ENCODE data around the gene HCFC1R1.

Gene HCFC1R1

GRCh38 chr16:3051009-3051408, 27.3 kb upstream of the HCFC1R1 start:
- no peak for TF ChIP-seq POLR2A (IDR thresholded peaks at IDR 0.05; ENCODE audit: low read length)
- no peak for TF ChIP-seq GATA1 (IDR thresholded peaks at IDR 0.05; ENCODE audit: low read depth, low read length)
- no peak for DNase-seq

DNA sequence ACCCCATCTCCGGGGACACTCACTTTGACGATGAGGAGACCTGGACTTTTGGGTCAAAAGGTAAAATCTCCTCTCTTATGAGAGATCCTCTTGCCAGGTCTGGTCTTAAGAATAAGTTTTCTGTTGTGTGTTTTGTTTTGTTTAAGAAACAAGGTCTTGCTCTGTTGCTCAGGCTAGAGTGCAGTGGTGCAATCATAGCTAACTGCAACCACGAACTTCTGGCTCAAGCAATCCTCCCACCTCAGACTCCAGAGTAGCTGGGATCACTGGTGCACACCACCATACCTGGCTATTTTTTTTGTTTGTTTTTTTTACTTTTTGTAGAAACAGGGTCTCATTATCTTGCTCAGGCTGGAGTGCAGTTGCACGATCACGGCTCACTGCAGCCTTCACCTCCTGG, 26.7 kb upstream of the HCFC1R1 start:
- DNase-seq, result no peak
- TF ChIP-seq GATA1 (IDR thresholded peaks at IDR 0.05; ENCODE audit: low read depth, low read length) (no peak), POLR2A (IDR thresholded peaks at IDR 0.05; ENCODE audit: low read length) (no peak)

- TF ChIP-seq GATA1 (IDR thresholded peaks at IDR 0.05; ENCODE audit: low read depth, low read length), result no peak
- DNase-seq, result no peak
Measured at GRCh38 chr16:3049921-3050481, 26.3 kb upstream of the HCFC1R1 start.

DNA sequence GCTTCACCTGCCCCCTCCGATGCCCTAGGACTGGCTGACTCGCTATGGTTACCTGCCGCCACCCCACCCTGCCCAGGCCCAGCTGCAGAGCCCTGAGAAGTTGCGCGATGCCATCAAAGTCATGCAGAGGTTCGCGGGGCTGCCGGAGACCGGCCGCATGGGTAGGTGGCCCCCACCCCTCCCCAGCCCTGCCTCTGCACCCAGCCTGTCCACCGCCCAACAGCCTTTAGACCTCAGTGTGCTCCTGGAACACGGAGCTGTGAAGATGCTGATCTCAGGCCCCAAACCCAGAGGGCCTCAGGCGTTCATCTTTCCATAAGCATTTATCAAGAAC, 23.6 kb upstream of the HCFC1R1 start:
- no peak for DNase-seq

GRCh38 chr16:3046641-3047386, 23.1 kb upstream of the HCFC1R1 start:
- no peak for DNase-seq
- no peak for TF ChIP-seq POLR2A (IDR thresholded peaks at IDR 0.05; ENCODE audit: low read length)
- TF ChIP-seq GATA1 (IDR thresholded peaks at IDR 0.05; ENCODE audit: low read depth, low read length), result no peak

More for the DNA sequence above, 23.6 kb upstream of the HCFC1R1 start:
- TF ChIP-seq POLR2A (IDR thresholded peaks at IDR 0.05; ENCODE audit: low read length) (no peak), GATA1 (IDR thresholded peaks at IDR 0.05; ENCODE audit: low read depth, low read length) (no peak)

DNA sequence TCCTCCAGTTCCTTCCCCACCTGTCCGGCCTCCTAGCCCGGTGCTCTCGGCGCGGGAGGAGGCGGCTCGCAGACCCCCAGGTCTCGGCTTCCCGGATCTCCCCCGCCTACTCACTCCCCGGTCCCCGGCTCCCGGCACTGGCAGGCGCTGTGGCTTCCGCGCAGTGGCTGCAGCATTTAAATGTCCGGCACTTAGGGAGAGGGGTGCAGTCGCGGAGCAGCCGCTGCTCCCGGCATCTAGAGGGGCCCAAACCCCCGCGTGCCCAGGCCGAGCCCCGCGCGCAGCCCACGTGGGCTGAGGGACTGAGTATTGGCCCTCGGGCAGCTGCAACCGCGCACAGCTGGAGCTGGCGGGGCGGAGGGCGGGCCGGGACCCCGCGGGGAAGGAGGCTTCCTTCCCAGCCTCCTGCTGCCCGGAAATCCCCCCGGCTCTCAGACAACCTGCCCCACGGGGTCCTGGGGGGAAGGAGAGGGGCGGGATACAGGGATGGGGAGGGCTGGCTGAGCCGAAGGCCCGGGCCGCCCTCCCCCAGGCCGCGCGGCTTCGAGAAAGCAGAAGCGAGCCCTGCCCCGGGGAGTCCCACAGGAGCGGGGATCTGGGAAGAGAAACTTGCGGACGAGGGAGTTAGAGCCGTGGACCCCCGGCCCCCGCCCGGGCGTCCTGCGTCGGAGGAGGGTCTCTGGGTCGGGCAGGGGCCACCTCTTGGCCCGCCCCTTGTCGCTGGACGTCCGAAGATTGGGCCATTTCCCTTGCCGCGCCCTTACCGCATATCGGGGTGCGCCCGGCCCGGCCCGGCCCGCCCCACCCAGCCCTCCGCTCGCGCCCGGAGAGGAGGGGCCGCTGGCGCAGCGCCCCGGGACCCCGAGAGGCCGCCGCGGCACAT, 22.3 kb upstream of the HCFC1R1 start, which contains the start of gene MMP25:
MMP25 (plus strand) TSS at position 804 of the 883 bp plus-strand sequence. CDS start 357 bp downstream, outside the sequence.
- DNase-seq, result no peak

DNA sequence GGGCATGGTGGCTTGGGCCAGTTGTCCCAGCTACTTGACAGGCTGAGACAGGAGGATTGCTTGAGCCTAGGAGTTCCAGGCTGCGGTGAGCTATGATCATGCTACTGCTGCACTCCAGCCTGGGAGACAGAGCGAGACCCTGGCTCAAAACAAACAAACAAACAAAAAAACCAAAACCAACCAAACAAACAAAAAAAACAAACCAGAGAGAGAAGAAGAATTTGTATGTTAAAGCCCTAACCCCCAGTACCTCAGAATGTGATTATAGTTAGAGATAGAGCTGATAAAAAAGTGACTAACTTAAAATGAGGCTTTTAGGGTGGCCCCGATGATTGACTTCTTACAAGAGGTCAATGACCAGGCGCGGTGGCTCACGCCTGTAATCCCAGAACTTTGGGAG, 21.0 kb upstream of the HCFC1R1 start:
- no peak for DNase-seq
- TF ChIP-seq GATA1 (IDR thresholded peaks at IDR 0.05; ENCODE audit: low read depth, low read length), result no peak
- no peak for TF ChIP-seq POLR2A (IDR thresholded peaks at IDR 0.05; ENCODE audit: low read length)

More for the DNA sequence above, 22.3 kb upstream of the HCFC1R1 start, which contains the start of gene MMP25:
- no peak for TF ChIP-seq GATA1 (IDR thresholded peaks at IDR 0.05; ENCODE audit: low read depth, low read length)
- no peak for TF ChIP-seq POLR2A (IDR thresholded peaks at IDR 0.05; ENCODE audit: low read length)

DNA sequence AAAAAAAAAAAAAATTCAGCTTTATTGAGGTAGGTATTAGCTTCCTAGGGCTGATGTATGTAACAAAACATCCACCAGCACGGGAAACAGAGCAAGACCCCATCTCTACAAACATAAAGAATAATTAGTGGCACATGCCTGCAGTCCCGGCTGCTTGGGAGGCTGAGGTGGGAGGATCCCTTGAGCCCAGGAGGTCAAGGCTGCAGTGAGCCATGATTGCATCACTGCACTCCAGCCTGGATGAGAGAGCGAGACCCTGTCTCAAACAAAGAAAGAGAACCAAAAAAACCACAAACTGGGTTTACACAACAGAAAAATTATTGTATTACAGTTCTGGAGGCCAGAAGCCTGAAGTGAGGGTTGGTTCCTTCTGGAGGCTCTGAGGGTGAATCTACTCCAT, 18.6 kb upstream of the HCFC1R1 start:
- no peak for DNase-seq

DNA sequence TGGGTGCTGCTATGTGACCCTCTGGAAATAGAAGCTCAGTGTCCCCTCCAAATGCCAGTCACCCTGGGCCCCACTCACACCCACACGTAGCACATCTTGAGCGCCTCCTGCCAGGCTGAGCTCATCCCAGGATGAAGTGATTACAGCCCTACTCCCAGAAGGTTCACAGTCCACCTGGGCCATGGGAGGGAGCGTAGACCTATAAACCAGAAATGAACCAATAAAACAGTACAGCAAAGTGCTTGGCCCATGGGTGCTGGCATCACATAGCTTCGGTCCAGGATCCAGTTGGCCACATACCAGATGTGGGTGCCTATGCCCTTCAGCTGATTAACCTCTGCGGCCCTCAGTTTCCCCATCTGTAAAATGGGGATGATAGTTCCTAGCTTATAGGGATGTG, 15.2 kb upstream of the HCFC1R1 start:
- TF ChIP-seq GATA1 (IDR thresholded peaks at IDR 0.05; ENCODE audit: low read depth, low read length) (no peak), POLR2A (IDR thresholded peaks at IDR 0.05; ENCODE audit: low read length) (no peak)
- no peak for DNase-seq

More for the DNA sequence above, 18.6 kb upstream of the HCFC1R1 start:
- no peak for TF ChIP-seq POLR2A (IDR thresholded peaks at IDR 0.05; ENCODE audit: low read length)
- no peak for TF ChIP-seq GATA1 (IDR thresholded peaks at IDR 0.05; ENCODE audit: low read depth, low read length)

DNA sequence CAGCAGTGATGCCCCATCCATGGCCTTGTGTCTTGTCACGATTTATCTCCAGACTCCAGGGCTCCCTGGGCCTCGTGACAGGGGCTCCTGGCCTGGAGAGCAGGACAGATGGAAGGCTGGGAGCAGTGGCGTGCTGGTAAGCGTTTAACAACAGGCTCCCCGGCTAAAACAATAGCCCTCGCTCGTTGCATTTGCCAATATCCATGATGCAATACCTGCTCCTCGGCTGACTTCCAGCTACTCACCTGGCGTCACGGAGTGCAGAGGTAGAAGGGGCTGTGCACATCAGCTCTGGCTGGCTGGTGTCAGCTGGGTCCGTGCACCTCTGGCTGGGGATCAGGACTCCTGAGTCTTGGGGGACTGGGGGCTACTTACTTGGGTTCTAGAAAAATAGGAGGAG, 14.5 kb upstream of the HCFC1R1 start:
- TF ChIP-seq POLR2A (IDR thresholded peaks at IDR 0.05; ENCODE audit: low read length) (no peak), GATA1 (IDR thresholded peaks at IDR 0.05; ENCODE audit: low read depth, low read length) (no peak)
- DNase-seq, result no peak

- TF ChIP-seq POLR2A (IDR thresholded peaks at IDR 0.05; ENCODE audit: low read length) (no peak), GATA1 (IDR thresholded peaks at IDR 0.05; ENCODE audit: low read depth, low read length) (no peak)
- DNase-seq, result no peak
Measured at GRCh38 chr16:3036726-3037315, 13.1 kb upstream of the HCFC1R1 start, which contains the start of gene BICDL2. TSS of gene BICDL2 (minus strand) at chr16:3036944. CDS start at chr16:3035496, 1,448 bp downstream.

GRCh38 chr16:3035972-3036725, 12.4 kb upstream of the HCFC1R1 start:
- TF ChIP-seq POLR2A (IDR thresholded peaks at IDR 0.05; ENCODE audit: low read length), result no peak
- no peak for TF ChIP-seq GATA1 (IDR thresholded peaks at IDR 0.05; ENCODE audit: low read depth, low read length)
- DNase-seq, result no peak
